ENCODE results near the gene MINDY2. TPM values are rescaled to one million over a fixed set of nuclear protein-coding genes. Genes with fewer than 3 reads are reported as not detected.

MINDY2 gene
- total RNA-seq, 1 experiment from 2014 or later = 29.9 TPM

DNA sequence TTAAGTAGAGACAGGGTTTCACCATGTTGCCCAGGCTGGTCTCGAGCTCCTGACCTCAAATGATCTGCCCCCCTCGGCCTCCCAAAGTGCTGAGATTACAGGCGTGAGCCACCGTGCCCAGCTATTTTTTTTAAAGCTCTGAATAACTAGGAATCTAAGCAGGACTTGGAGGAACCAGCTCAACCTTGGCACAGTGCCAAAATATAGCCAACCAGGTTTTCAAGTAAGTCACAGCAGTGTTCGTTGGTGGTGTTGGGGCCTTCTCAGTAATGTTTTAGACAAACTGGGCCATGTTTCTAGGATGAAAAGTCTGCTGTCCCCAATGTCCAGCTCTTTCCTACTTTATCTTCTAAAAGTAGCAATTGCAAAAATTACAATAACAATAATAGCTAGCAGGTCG, 15.1 kb upstream of the MINDY2 start:
- Mint-ChIP-seq H3K36me3 (no peaks in the 10 kb centered on the region), H3K4me1 (no peaks in the 10 kb centered on the region), H3K27ac (no peak overlapping the region), H3K9me3 (no peaks in the 10 kb centered on the region), H3K4me3 (no peak overlapping the region), H3K27me3 (ENCODE audit: low read depth) (no peaks in the 10 kb centered on the region)
- ChIA-PET POLR2A (no interaction called here), CTCF (interaction anchor here (1.7 kb wide), 1 partner anchor 15 kb away, joined by 7 read pairs; the partner anchor contains the start of gene MINDY2)
- ATAC-seq = no peak
- TF ChIP-seq, protein P1, sequence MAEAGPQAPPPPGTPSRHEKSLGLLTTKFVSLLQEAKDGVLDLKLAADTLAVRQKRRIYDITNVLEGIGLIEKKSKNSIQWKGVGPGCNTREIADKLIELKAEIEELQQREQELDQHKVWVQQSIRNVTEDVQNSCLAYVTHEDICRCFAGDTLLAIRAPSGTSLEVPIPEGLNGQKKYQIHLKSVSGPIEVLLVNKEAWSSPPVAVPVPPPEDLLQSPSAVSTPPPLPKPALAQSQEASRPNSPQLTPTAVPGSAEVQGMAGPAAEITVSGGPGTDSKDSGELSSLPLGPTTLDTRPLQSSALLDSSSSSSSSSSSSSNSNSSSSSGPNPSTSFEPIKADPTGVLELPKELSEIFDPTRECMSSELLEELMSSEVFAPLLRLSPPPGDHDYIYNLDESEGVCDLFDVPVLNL (CRISPR knock-in tag; IDR thresholded peaks at IDR 0.05; ENCODE audit: borderline replicate concordance, low read depth) = no peak
- TF ChIP-seq FOXP1 (CRISPR knock-in tag; IDR thresholded peaks at IDR 0.05; ENCODE audit: borderline replicate concordance) = no peak
- TF ChIP-seq GRHL2 (CRISPR knock-in tag; IDR thresholded peaks at IDR 0.05; ENCODE audit: insufficient replicate concordance, severe bottlenecking) = no peak
- no peak for TF ChIP-seq PRRX2 (CRISPR knock-in tag; IDR thresholded peaks at IDR 0.05)
- TF ChIP-seq, protein P2, sequence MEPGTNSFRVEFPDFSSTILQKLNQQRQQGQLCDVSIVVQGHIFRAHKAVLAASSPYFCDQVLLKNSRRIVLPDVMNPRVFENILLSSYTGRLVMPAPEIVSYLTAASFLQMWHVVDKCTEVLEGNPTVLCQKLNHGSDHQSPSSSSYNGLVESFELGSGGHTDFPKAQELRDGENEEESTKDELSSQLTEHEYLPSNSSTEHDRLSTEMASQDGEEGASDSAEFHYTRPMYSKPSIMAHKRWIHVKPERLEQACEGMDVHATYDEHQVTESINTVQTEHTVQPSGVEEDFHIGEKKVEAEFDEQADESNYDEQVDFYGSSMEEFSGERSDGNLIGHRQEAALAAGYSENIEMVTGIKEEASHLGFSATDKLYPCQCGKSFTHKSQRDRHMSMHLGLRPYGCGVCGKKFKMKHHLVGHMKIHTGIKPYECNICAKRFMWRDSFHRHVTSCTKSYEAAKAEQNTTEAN (CRISPR knock-in tag; IDR thresholded peaks at IDR 0.05) = no peak
- TF ChIP-seq, protein P3, sequence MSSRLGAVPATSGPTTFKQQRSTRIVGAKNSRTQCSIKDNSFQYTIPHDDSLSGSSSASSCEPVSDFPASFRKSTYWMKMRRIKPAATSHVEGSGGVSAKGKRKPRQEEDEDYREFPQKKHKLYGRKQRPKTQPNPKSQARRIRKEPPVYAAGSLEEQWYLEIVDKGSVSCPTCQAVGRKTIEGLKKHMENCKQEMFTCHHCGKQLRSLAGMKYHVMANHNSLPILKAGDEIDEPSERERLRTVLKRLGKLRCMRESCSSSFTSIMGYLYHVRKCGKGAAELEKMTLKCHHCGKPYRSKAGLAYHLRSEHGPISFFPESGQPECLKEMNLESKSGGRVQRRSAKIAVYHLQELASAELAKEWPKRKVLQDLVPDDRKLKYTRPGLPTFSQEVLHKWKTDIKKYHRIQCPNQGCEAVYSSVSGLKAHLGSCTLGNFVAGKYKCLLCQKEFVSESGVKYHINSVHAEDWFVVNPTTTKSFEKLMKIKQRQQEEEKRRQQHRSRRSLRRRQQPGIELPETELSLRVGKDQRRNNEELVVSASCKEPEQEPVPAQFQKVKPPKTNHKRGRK (CRISPR knock-in tag; IDR thresholded peaks at IDR 0.05; ENCODE audit: borderline replicate concordance) = no peak
- TF ChIP-seq, protein P4, sequence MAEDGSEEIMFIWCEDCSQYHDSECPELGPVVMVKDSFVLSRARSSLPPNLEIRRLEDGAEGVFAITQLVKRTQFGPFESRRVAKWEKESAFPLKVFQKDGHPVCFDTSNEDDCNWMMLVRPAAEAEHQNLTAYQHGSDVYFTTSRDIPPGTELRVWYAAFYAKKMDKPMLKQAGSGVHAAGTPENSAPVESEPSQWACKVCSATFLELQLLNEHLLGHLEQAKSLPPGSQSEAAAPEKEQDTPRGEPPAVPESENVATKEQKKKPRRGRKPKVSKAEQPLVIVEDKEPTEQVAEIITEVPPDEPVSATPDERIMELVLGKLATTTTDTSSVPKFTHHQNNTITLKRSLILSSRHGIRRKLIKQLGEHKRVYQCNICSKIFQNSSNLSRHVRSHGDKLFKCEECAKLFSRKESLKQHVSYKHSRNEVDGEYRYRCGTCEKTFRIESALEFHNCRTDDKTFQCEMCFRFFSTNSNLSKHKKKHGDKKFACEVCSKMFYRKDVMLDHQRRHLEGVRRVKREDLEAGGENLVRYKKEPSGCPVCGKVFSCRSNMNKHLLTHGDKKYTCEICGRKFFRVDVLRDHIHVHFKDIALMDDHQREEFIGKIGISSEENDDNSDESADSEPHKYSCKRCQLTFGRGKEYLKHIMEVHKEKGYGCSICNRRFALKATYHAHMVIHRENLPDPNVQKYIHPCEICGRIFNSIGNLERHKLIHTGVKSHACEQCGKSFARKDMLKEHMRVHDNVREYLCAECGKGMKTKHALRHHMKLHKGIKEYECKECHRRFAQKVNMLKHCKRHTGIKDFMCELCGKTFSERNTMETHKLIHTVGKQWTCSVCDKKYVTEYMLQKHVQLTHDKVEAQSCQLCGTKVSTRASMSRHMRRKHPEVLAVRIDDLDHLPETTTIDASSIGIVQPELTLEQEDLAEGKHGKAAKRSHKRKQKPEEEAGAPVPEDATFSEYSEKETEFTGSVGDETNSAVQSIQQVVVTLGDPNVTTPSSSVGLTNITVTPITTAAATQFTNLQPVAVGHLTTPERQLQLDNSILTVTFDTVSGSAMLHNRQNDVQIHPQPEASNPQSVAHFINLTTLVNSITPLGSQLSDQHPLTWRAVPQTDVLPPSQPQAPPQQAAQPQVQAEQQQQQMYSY (CRISPR knock-in tag; IDR thresholded peaks at IDR 0.05) = no peak
- TF ChIP-seq, protein P5, sequence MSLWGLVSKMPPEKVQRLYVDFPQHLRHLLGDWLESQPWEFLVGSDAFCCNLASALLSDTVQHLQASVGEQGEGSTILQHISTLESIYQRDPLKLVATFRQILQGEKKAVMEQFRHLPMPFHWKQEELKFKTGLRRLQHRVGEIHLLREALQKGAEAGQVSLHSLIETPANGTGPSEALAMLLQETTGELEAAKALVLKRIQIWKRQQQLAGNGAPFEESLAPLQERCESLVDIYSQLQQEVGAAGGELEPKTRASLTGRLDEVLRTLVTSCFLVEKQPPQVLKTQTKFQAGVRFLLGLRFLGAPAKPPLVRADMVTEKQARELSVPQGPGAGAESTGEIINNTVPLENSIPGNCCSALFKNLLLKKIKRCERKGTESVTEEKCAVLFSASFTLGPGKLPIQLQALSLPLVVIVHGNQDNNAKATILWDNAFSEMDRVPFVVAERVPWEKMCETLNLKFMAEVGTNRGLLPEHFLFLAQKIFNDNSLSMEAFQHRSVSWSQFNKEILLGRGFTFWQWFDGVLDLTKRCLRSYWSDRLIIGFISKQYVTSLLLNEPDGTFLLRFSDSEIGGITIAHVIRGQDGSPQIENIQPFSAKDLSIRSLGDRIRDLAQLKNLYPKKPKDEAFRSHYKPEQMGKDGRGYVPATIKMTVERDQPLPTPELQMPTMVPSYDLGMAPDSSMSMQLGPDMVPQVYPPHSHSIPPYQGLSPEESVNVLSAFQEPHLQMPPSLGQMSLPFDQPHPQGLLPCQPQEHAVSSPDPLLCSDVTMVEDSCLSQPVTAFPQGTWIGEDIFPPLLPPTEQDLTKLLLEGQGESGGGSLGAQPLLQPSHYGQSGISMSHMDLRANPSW (CRISPR knock-in tag; conservative IDR thresholded peaks at IDR 0.05; ENCODE audit: low read depth) = no peak
- TF ChIP-seq, protein P6, sequence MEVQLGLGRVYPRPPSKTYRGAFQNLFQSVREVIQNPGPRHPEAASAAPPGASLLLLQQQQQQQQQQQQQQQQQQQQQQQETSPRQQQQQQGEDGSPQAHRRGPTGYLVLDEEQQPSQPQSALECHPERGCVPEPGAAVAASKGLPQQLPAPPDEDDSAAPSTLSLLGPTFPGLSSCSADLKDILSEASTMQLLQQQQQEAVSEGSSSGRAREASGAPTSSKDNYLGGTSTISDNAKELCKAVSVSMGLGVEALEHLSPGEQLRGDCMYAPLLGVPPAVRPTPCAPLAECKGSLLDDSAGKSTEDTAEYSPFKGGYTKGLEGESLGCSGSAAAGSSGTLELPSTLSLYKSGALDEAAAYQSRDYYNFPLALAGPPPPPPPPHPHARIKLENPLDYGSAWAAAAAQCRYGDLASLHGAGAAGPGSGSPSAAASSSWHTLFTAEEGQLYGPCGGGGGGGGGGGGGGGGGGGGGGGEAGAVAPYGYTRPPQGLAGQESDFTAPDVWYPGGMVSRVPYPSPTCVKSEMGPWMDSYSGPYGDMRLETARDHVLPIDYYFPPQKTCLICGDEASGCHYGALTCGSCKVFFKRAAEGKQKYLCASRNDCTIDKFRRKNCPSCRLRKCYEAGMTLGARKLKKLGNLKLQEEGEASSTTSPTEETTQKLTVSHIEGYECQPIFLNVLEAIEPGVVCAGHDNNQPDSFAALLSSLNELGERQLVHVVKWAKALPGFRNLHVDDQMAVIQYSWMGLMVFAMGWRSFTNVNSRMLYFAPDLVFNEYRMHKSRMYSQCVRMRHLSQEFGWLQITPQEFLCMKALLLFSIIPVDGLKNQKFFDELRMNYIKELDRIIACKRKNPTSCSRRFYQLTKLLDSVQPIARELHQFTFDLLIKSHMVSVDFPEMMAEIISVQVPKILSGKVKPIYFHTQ (CRISPR knock-in tag; IDR thresholded peaks at IDR 0.05) = no peak
- TF ChIP-seq, protein P7, sequence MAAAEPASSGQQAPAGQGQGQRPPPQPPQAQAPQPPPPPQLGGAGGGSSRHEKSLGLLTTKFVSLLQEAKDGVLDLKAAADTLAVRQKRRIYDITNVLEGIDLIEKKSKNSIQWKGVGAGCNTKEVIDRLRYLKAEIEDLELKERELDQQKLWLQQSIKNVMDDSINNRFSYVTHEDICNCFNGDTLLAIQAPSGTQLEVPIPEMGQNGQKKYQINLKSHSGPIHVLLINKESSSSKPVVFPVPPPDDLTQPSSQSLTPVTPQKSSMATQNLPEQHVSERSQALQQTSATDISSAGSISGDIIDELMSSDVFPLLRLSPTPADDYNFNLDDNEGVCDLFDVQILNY (CRISPR knock-in tag; IDR thresholded peaks at IDR 0.05) = no peak
- no peak for TF ChIP-seq ZNF423 (CRISPR knock-in tag; IDR thresholded peaks at IDR 0.05)
- TF ChIP-seq ETV6 (CRISPR knock-in tag; IDR thresholded peaks at IDR 0.05) = no peak
- no peak for TF ChIP-seq ZNF396 (CRISPR knock-in tag; IDR thresholded peaks at IDR 0.05; ENCODE audit: borderline replicate concordance)
- TF ChIP-seq MYBL2 (CRISPR knock-in tag; IDR thresholded peaks at IDR 0.05) = no peak
- TF ChIP-seq, protein P8, sequence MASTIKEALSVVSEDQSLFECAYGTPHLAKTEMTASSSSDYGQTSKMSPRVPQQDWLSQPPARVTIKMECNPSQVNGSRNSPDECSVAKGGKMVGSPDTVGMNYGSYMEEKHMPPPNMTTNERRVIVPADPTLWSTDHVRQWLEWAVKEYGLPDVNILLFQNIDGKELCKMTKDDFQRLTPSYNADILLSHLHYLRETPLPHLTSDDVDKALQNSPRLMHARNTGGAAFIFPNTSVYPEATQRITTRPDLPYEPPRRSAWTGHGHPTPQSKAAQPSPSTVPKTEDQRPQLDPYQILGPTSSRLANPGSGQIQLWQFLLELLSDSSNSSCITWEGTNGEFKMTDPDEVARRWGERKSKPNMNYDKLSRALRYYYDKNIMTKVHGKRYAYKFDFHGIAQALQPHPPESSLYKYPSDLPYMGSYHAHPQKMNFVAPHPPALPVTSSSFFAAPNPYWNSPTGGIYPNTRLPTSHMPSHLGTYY (CRISPR knock-in tag; IDR thresholded peaks at IDR 0.05) = no peak
- TF ChIP-seq JAZF1 (CRISPR knock-in tag; IDR thresholded peaks at IDR 0.05) = no peak
- no peak for TF ChIP-seq NR2C2 (CRISPR knock-in tag; IDR thresholded peaks at IDR 0.05)
- TF ChIP-seq, protein P9, sequence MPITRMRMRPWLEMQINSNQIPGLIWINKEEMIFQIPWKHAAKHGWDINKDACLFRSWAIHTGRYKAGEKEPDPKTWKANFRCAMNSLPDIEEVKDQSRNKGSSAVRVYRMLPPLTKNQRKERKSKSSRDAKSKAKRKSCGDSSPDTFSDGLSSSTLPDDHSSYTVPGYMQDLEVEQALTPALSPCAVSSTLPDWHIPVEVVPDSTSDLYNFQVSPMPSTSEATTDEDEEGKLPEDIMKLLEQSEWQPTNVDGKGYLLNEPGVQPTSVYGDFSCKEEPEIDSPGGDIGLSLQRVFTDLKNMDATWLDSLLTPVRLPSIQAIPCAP (CRISPR knock-in tag; IDR thresholded peaks at IDR 0.05) = no peak
- no peak for TF ChIP-seq ZNF121 (CRISPR knock-in tag; IDR thresholded peaks at IDR 0.05)
- TF ChIP-seq CREB1 (CRISPR knock-in tag; IDR thresholded peaks at IDR 0.05) = no peak
- DNase-seq (ENCODE audit: low spot score) = no peak

All from WTC11 (cell line).